Measurements from ENCODE around the gene MRPL4. TPM values are rescaled to one million over a fixed set of nuclear protein-coding genes. Genes with fewer than 3 reads are reported as not detected.
A peak's percentile ranks its signal among the peaks of the same experiment; 100 is the strongest.

The MRPL4 gene
- total RNA-seq, 1 experiment from 2014 or later, result 99.3 TPM

DNA sequence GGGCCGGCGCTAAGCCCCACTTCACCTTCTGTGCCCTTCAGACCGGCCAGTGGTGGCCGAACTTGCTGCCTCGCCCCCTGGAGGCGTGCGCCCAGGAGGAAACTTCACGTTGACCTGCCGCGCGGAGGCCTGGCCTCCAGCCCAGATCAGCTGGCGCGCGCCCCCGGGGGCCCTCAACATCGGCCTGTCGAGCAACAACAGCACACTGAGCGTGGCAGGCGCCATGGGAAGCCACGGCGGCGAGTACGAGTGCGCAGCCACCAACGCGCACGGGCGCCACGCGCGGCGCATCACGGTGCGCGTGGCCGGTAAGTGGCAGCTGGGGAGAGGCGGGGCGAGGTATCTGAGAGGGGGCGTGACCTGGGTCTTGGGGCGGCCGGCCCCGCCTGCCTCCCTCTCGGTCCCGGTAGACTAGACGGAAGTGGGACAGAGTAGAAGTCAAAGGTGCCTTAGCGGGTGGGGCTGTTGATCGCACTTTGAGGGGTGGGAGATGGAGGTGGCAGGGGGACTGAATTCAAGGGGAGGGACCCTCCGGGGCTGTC is 43.4 kb downstream of the MRPL4 start:
- H4K5ac ChIP-seq (ENCODE audit: insufficient read length, low read depth, low read length), result no peak overlapping the region
- H3T11ph ChIP-seq (ENCODE audit: low read length), result no peak overlapping the region
- peaks cover 10 to 33% of the 10 kb centered on the region in 2 experiments for H3K4me1 Mint-ChIP-seq
- no peaks in the 10 kb centered on the region for H3K9me3 ChIP-seq (ENCODE audit: control insufficient read depth, low read depth, low read length)
- no peak overlapping the region for H2BK20ac ChIP-seq (ENCODE audit: low read depth, low read length, poor library complexity, severe bottlenecking)
- no peaks in the 10 kb centered on the region; a peak in 3 of 7 replicates for H3K36me3 Mint-ChIP-seq (ENCODE audit: insufficient read depth in 1 of 3, low read depth in 3 of 3)
- no peak overlapping the region for H3K4ac ChIP-seq (ENCODE audit: low read depth, low read length)
- no CpG with 5 or more reads among the region's 48 CpGs for WGBS (ENCODE audit: extremely low coverage, insufficient read length, low lambda C conversion rate)
- no peak overlapping the region for H2BK12ac ChIP-seq (ENCODE audit: insufficient read length, low read depth, low read length)
- DNase-seq, result peak; percentile 60
- no peak overlapping the region for H4K91ac ChIP-seq (ENCODE audit: insufficient read length, low read depth, low read length)
- H2BK5ac ChIP-seq (ENCODE audit: insufficient read length, low read length), result no peak overlapping the region
- H3K9ac ChIP-seq (ENCODE audit: extremely low read depth, insufficient read length, low read length), result no peak overlapping the region
- H3K79me1 ChIP-seq (ENCODE audit: insufficient read depth, low read depth, low read length, poor library complexity, severe bottlenecking), result no peaks in the 10 kb centered on the region
- H3K27me3 Mint-ChIP-seq (ENCODE audit: low read depth), result peaks cover 90% of the 10 kb centered on the region
- no peaks in the 10 kb centered on the region for H4K20me1 ChIP-seq (ENCODE audit: control insufficient read depth, insufficient read depth, insufficient read length)
- no peak overlapping the region for H3K14ac ChIP-seq (ENCODE audit: insufficient read depth, low read length)
- peak overlapping the region; percentile 66 for H3K4me2 ChIP-seq (ENCODE audit: insufficient read depth, insufficient read length, low read length)
- no peak overlapping the region for H2AFZ ChIP-seq (ENCODE audit: low read length)
- no peak overlapping the region for H2AK5ac ChIP-seq (ENCODE audit: insufficient read length, low read length)
- H3K9me3 Mint-ChIP-seq, result peaks cover 0 to 2% of the 10 kb centered on the region in 2 experiments; a peak in 2 of 5 replicates
- H2BK15ac ChIP-seq (ENCODE audit: low read depth, low read length), result no peak overlapping the region
- peak overlapping the region; percentile 49 to 81 for H3K4me3 Mint-ChIP-seq
- no peak overlapping the region for H3K18ac ChIP-seq (ENCODE audit: insufficient read length, low read depth, low read length)
- no peaks in the 10 kb centered on the region for H3K79me2 ChIP-seq (ENCODE audit: insufficient read depth, low read length)
- H2BK120ac ChIP-seq (ENCODE audit: low read depth, low read length, poor library complexity, severe bottlenecking), result no peak overlapping the region
- peaks cover 27% of the 10 kb centered on the region for H3K23me2 ChIP-seq (ENCODE audit: insufficient read length, low read depth, low read length, poor library complexity, severe bottlenecking)
- TF ChIP-seq, protein P1, sequence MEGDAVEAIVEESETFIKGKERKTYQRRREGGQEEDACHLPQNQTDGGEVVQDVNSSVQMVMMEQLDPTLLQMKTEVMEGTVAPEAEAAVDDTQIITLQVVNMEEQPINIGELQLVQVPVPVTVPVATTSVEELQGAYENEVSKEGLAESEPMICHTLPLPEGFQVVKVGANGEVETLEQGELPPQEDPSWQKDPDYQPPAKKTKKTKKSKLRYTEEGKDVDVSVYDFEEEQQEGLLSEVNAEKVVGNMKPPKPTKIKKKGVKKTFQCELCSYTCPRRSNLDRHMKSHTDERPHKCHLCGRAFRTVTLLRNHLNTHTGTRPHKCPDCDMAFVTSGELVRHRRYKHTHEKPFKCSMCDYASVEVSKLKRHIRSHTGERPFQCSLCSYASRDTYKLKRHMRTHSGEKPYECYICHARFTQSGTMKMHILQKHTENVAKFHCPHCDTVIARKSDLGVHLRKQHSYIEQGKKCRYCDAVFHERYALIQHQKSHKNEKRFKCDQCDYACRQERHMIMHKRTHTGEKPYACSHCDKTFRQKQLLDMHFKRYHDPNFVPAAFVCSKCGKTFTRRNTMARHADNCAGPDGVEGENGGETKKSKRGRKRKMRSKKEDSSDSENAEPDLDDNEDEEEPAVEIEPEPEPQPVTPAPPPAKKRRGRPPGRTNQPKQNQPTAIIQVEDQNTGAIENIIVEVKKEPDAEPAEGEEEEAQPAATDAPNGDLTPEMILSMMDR (conservative IDR thresholded peaks at IDR 0.05), result peak; percentile 43
- no peak overlapping the region for H4K8ac ChIP-seq (replicated peaks; ENCODE audit: insufficient read length, low read depth, low read length)
- peaks cover 54% of the 10 kb centered on the region for H3K27me3 ChIP-seq (ENCODE audit: insufficient read depth, low read length)
- no peak overlapping the region for H3K56ac ChIP-seq (ENCODE audit: insufficient read length, low read depth, low read length)
- no peak overlapping the region for H3K27ac ChIP-seq (ENCODE audit: insufficient read length, low read depth, low read length)
- no peak overlapping the region; a peak in 1 of 7 replicates for H3K27ac Mint-ChIP-seq
- H3K23ac ChIP-seq (ENCODE audit: insufficient read length, low read depth, low read length), result no peak overlapping the region
- H3K4me1 ChIP-seq (ENCODE audit: insufficient read depth, low read length), result no peaks in the 10 kb centered on the region; the same call in 1 of the 2 replicates

Measured in H9 (cell line).